SH-SY5Y (cell line): ENCODE data around the gene ZBTB16.

Experiments used
- GATA2 ChIP-seq: IDR thresholded peaks from 2 replicates; pipeline ENCODE4 v1.6.1; 2011; ENCODE audit warnings: mild to moderate bottlenecking, low read depth, low read length
- GATA3 ChIP-seq: IDR thresholded peaks from 2 replicates; pipeline ENCODE4 v1.6.1; 2011; ENCODE audit warnings: low read depth, mild to moderate bottlenecking, low read length, moderate library complexity

ZBTB16 gene

DNA sequence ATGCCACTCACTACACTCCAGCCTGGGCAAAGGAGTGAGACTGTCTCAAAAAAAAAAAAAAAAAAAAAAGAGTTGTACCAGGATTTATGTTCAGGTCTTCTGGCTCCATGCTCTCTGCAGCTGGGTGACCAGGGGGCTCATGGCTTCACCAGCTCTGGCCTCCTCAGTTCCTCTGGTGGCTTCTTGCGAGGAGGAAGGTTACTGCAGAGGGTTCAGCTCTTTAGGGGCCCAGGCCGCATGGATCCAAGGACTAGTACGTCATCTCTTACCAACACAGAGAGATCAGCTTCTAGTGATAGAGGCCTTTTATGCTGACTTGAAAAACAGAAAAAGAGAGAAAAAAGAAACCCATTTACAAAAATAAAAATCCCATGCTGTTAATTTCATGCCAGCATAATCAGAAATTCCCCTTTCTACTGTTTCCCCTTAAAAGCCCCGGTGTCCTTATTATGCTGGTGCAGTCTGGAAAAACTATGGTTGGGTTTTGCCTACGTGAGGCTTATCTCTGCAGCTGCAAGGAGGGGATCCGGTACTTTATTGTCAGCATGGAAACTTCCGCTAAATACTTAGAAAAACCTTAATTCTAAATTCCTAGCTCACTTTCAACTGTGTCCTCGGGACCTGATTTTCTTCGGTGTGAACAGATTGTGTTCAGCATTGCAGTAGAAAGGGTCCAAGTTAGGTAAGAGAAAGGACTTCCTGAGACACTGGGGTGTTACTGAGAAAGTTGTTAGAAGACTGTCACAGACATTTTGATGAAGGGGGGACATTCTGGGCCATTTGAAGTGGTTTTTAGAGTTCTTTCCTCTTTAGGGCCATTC lies 13.7 kb downstream of the ZBTB16 start:
- TF ChIP-seq GATA3 (no peak), GATA2 (no peak)

GRCh38 chr11:114073828-114074381 lies 14.4 kb downstream of the ZBTB16 start:
- TF ChIP-seq GATA3: no peak
- TF ChIP-seq GATA2: no peak

DNA sequence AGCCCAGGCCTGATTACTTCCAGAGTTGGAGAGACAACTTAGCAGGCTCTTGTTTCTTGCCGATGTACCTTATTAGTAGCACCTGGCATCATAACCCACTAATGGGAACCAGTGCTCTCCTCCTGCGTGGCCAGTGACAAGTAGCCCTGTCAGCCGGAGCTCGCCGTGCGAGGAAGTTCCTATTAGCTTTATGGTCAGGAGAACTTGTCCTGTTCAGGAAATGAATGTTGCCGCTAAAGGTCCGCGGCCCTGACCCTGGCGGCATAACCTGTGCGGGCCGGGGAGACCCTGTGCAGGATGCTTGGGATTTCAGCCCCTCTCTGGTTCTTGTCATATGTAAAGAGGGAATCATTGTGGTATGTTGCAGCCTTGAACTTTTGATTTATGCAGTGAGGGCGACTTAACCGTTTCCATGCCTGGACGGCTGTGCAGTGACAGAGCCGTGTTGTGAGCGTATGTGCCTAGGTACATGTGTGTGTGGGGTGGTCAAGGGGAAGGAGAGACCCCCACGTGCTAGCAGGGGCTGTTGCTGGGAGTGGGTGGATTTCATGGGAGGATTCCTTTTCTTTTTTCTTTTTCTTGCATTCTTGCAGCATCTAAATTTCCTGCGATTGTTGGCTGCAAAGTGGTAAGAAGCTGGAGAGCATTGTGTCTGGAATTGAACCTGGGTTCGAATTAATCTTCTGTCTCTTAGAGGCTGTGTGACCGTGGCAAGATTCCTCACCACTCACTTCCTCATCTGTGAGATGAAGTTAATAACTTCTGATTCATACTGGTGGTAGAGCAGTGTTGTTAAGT lies 15.2 kb downstream of the ZBTB16 start:
- no peak for TF ChIP-seq GATA3
- TF ChIP-seq GATA2: no peak

GRCh38 chr11:114075344-114075610 lies 15.8 kb downstream of the ZBTB16 start:
- TF ChIP-seq GATA3 (no peak), GATA2 (no peak)

DNA sequence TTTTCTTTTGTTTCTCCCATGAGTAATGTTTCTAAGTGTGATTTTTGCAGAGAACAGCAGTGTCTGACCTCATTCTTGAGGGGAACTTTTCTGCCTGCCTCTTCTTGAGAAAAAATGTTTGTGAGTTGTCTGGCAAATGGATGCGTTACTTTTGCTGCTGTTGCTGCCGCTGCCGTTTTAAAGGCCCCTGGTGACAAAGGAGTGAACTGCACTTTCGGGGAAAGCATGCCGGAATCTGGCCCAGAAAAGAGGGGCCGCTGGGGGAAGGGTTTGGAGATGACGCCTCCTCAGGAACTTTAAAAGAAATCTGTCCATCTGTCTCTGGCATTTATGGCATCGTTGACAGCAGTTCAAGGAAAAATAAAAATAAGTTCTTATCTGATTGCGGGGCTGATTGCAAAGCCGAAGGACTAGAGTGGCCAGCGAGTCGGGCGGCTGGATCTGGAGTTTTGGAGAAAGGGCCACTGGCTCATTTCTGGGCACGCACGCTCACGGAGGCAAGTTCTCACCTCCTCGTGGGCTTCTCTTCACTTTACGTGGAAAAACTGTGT lies 16.5 kb downstream of the ZBTB16 start:
- TF ChIP-seq GATA2 (peak; percentile 76), GATA3 (0 out of 2 replicates have a peak, but pooled peaks have one; percentile 26)

DNA sequence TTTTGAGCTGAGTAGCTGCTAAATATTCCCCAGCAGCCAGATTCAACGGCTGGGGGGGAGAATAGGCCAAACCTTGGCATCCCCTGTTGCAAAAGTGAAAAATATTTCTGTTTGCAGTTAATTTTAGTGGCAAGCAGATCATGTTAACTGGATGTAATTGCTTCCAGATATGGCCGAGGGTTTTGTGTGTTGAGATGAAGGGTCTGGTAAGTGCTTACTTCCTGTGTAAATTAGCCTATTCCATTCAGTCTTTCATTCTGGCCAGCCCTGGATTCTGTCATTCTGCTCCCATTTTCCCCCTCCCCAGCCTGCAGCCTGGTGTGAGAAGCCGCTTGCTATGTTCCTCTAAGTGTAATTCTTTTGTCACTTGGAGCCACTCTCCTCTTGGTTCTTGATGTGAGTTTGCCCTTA lies 17.4 kb downstream of the ZBTB16 start:
- TF ChIP-seq GATA2: no peak
- no peak for TF ChIP-seq GATA3

GRCh38 chr11:114077482-114078305 lies 18.2 kb downstream of the ZBTB16 start:
- no peak for TF ChIP-seq GATA3
- TF ChIP-seq GATA2: peak; percentile 47

DNA sequence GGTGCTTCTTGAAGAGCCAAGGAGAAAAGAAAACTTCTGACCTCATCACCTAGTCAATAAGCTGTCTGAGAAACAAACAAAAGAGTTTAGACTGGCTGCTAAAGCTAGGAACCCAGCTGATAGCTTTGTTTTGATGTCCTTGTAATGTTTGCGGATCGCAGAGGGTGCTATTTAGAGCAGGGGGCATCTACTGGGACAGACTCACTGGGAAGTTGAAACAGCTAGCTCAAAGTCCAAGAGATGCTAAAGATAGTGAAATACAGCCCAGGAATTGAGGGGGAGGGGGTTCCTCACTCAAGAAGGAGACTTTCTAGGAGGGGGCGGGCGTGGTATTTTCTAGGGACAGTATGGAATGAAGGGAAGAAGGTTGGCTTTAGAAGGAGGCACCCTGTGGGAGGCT lies 18.9 kb downstream of the ZBTB16 start:
- TF ChIP-seq GATA2 (no peak), GATA3 (no peak)

- TF ChIP-seq GATA2 (no peak), GATA3 (no peak)
These were observed 20.1 kb downstream of the ZBTB16 start for GRCh38 chr11:114079511-114080065.

DNA sequence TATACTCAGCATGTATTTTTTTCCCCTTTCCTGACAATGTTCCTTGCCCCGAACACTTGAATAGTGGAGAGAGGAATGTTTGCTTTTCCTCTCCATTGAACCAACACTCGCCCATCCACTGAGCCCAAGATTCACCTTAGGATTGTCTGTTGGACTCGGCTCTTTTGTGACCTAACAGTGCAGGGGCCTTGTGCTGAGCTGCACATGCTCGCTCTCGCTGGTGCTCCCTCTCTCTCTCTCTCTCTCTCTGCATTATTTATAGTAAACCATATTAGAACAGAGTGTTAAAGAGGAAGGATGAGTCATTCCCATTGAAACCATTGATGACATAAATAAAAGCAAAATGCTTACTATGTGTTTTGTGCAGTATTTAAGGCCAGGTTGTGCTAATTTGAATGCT lies 20.7 kb downstream of the ZBTB16 start:
- TF ChIP-seq GATA2 (no peak), GATA3 (no peak)

DNA sequence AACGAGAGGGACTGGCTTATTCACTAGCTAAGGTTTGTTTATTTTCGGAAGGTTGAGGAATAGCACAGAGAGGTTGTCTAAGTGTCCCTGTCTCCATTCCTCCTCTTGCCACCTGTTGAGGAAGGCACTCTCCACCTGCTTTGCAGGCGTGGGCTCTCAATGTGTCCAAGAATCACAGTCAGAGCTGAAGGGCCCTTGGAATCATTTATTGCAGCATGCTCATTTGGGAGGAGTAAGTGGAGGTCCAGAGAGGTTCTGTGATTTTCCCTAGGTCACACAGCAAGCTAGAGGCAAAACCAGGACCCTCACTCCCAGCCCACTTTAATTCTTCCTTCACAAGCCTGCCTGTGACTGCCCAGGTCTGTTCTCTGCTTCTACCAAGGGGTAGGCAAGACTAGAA lies 21.3 kb downstream of the ZBTB16 start:
- no peak for TF ChIP-seq GATA3
- no peak for TF ChIP-seq GATA2

DNA sequence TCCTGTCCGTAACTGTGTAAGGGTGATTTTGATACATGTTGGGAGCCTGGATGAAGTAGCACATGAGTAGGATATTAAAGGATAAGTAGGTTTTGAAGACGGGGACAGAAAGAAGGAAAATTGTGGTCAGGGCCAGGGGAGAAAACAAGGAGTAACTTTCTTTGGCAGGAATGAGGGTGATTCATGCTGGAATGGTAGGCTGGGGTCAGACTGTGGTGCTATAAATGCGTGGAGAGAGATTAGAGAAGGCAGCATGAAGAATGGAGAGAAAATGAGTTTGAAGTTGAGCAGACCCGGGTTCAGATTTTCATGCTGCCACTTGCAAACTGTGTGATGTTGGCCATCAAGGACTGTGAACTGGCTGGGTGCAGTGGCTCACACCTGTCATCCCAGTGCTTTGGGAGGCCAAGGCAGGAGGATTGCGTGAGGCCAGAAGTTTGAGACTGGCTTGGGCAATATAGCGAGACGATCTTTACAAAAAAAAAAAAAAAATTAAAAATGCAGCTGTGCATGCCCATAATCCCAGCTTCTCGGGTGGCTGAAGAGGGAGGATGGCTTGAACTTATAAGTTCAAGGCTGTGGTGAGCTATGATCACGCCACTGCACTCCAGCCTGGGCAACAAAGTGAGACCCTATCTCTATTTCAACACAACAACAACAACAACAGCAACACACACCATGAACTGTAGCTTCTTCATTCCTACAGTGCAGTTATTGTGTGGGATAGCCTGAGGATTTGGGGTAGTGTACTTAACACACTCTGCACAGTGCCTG lies 22.3 kb downstream of the ZBTB16 start:
- TF ChIP-seq GATA3: no peak
- no peak for TF ChIP-seq GATA2

GRCh38 chr11:114082415-114082748 lies 22.9 kb downstream of the ZBTB16 start:
- TF ChIP-seq GATA2 (no peak), GATA3 (no peak)

- TF ChIP-seq GATA2 (no peak), GATA3 (no peak)
These were observed 23.3 kb downstream of the ZBTB16 start for GRCh38 chr11:114082767-114083181.
